ENCODE data around the gene SORCS2.
A peak's percentile ranks its signal among the peaks of the same experiment; 100 is the strongest.

Gene SORCS2

DNA sequence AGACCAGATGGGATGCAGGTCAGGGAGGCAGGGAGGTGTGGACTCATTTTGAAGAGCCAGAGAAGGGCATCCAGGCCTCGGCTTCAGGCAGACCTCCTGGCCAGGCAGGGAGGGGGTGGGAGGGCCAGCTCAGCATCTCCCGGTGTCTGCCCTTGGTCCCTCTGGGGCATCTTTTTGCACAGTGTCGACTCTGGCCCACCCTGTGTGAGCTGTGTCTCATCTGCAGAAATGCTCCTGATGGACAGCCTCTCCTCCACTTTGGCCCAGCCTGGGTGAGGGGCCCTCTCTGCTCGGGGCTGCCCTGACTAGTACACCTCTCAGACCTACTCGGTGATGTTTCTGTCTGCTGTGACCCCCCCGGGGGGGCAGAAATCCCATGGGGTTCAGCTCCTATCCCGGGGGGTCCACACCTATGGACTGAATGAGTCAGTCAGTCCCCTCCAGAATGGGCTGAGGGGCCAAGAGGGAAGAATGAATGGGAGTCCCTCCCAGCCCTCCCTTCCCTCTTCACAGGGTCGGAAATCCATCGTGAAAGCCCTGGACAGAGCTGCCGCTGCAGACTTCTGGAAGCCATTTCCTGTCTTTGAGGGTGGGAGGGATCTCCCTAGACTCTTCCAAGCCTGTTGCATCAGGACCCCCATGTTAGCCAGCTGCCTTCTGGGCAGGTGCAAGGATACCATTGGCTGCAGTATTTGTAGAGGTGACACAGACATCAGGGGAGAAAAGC is 439.1 kb downstream of the SORCS2 start:
- no peak for DNase-seq (ENCODE audit: low read depth, low spot score)
- H3K4me3 ChIP-seq (ENCODE audit: low read depth, low read length), result peak overlapping the region; percentile 41
- POLR2A ChIA-PET, result interaction anchor here (0.6 kb wide), 2 partner anchors 206 to 293 kb away, joined by 3 to 4 read pairs; no protein-coding TSS in a partner anchor
- CTCF ChIA-PET, result no interaction called here
- TF ChIP-seq, protein P1, sequence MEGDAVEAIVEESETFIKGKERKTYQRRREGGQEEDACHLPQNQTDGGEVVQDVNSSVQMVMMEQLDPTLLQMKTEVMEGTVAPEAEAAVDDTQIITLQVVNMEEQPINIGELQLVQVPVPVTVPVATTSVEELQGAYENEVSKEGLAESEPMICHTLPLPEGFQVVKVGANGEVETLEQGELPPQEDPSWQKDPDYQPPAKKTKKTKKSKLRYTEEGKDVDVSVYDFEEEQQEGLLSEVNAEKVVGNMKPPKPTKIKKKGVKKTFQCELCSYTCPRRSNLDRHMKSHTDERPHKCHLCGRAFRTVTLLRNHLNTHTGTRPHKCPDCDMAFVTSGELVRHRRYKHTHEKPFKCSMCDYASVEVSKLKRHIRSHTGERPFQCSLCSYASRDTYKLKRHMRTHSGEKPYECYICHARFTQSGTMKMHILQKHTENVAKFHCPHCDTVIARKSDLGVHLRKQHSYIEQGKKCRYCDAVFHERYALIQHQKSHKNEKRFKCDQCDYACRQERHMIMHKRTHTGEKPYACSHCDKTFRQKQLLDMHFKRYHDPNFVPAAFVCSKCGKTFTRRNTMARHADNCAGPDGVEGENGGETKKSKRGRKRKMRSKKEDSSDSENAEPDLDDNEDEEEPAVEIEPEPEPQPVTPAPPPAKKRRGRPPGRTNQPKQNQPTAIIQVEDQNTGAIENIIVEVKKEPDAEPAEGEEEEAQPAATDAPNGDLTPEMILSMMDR (IDR thresholded peaks at IDR 0.05; ENCODE audit: insufficient read depth, low read length, missing control alignments), result no peak

DNA sequence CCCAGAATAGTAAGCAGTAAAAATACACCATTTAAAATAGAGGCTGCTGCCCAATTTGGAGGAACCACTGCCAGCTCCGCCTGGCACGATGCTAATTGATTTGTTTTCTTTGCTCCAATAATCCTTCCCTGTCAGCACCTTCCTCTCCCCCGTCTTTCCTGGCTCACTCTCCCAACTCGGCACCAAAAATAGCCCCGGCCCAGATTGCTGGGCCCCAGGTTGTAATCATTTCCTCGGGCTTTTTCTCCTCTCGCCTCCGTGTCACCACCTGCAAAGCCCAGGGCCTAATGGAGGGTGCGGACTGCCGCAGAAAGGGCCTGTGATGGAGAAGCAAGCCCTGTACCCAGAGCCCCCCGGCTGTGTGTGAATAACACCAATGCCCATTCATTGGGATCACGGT is 440.0 kb downstream of the SORCS2 start:
- CTCF ChIA-PET, result no interaction called here
- H3K4me3 ChIP-seq (ENCODE audit: low read depth, low read length), result no peak overlapping the region
- POLR2A ChIA-PET, result no interaction called here
- DNase-seq (ENCODE audit: low read depth, low spot score), result no peak
- TF ChIP-seq, protein P1 (IDR thresholded peaks at IDR 0.05; ENCODE audit: insufficient read depth, low read length, missing control alignments), result no peak

DNA sequence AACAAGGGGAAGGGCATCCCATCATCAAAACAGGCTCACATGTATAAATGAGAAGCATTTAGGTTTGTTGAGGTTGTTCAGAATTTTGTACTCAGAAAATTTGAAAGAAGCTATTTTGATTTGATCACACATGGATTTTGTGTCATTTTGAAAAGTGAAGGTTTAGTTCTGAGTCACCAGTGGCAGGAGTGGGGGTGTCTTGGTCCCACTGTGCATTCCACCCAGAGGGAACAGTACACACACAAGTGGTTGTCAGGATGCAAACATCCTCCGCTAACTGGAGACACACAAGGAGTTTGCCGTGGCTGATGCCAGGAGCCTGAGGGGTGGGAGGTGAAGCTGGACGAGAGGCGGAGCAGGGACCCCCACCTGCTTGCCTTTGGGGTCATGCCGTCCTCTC is 440.6 kb downstream of the SORCS2 start:
- no peak overlapping the region for H3K4me3 ChIP-seq (ENCODE audit: low read depth, low read length)
- ChIA-PET CTCF (no interaction called here), POLR2A (no interaction called here)
- TF ChIP-seq, protein P1 (IDR thresholded peaks at IDR 0.05; ENCODE audit: insufficient read depth, low read length, missing control alignments), result no peak
- no peak for DNase-seq (ENCODE audit: low read depth, low spot score)

DNA sequence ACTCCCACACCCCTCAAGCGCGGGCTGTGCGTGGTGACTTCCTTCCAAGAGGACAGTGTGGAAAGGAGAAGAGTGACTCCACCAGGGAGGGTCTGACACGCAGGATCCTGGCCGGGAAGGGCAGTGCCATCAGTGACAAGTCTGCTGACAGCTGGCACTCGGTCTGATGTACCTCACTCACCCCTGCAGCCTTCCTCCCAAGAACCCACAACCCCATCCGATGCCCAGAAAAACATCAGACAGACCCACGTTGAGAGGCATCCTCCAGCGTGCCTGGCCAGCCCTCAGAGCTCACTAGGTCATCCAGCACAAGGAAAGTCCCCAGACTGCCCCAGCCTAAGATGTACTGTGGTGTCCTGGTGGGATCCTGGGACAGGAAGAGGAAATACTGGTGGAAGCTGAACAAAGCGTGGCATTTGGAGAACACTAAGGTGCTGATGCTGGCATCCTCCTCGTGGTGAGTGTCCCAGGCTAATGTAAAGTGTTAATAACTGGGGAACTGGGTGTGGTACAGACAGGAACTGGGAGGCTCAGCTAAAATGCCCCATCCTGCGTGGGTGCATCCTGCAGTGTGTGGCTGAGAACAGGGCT is 442.4 kb downstream of the SORCS2 start:
- no peak for DNase-seq (ENCODE audit: low read depth, low spot score)
- CTCF ChIA-PET, result interaction anchor here (1.4 to 1.5 kb wide), 2 partner anchors 11 to 85 kb away, joined by 3 read pairs; no protein-coding TSS in a partner anchor
- POLR2A ChIA-PET, result no interaction called here
- no peak overlapping the region for H3K4me3 ChIP-seq (ENCODE audit: low read depth, low read length)
- TF ChIP-seq, protein P1 (IDR thresholded peaks at IDR 0.05; ENCODE audit: insufficient read depth, low read length, missing control alignments), result no peak

DNA sequence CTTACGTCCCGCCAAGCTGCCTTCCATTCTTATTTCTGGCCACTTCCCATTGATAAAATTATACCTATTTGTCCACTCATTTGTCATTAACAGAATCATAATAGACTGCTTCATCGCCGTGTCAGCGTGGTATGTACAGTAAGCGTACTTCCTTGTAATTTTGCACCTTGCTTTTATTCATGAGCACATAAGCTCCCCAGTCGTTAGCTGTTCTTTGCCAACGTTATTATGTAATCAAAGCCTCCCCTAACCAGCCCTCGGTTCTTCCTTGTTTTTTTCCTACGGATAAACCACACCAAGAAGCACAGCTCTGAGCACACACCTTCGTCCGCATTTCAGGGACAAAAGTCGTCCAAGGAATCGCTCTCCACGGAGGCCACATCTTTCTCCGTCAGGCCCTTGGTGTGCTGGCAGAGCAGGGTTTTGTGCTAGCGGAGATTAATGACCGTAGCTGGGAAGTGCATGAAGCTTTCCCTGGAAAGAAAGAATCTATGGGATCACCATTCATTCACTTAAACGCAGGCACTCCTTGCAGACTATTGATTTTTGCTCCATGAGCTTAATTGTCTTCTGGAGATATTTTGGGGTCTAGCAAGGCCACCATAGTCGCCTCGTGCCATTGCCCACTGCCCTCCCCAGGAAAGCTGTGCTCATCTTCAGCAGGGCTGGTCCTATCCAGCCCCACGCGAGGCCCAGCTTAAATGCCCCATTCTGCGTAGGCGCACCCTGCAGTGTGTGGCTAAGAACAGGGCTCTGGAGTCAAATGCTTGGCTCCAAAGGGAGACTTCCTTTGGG is 443.3 kb downstream of the SORCS2 start:
- ChIA-PET POLR2A (no interaction called here), CTCF (interaction anchor here (1.4 to 1.5 kb wide), 2 partner anchors 10 to 85 kb away, joined by 3 read pairs; no protein-coding TSS in a partner anchor)
- no peak overlapping the region for H3K4me3 ChIP-seq (ENCODE audit: low read depth, low read length)
- TF ChIP-seq, protein P1 (IDR thresholded peaks at IDR 0.05; ENCODE audit: insufficient read depth, low read length, missing control alignments), result no peak
- DNase-seq (ENCODE audit: low read depth, low spot score), result no peak

DNA sequence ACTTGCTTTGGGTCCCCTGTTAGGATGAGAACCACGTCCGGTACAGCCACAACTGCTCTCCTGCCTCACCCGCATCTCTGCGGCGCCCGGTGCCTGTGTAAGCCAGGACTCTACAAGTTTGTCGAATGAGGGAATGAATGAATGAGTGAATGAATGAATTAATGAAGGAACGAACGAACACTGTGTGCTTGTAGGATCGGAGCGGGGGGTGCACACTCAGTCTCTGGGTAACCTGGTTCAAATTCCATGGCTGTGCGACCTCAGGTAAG is 443.8 kb downstream of the SORCS2 start:
- no peak for DNase-seq (ENCODE audit: low read depth, low spot score)
- no peak overlapping the region for H3K4me3 ChIP-seq (ENCODE audit: low read depth, low read length)
- ChIA-PET POLR2A (no interaction called here), CTCF (no interaction called here)
- TF ChIP-seq, protein P1 (IDR thresholded peaks at IDR 0.05; ENCODE audit: insufficient read depth, low read length, missing control alignments), result no peak
